PC-3 (cell line): ENCODE results near the gene HCN4. TPM values are rescaled to one million over a fixed set of nuclear protein-coding genes. Genes with fewer than 3 reads are reported as not detected.

ENCODE experiments used
- ATAC-seq: fragments of 200-7000 bp; cut with Tn5 transposase; 2 replicates; pipeline ENCODE4 v1.9.1; 2020; ENCODE audit warnings: mild to moderate bottlenecking, moderate library complexity
- BruUV-seq: library from RNA; stranded (reverse); fragments of 400-500 nt; replicated peaks from 2 replicates; lab custom pipeline; 2021; lab: Mats Ljungman, UMichigan
- CTCF ChIA-PET: fragments of 300-600 bp; sonication (Branson Sonifier 250); formaldehyde crosslinking; loops from one replicate; lab custom pipeline; 2022; ENCODE audit warnings: antibody characterized with exemption; lab: Charles Lee
- POLR2A ChIA-PET: fragments of 300-600 bp; sonication (Branson Sonifier 250); formaldehyde crosslinking; loops from one replicate; lab custom pipeline; 2022; ENCODE audit warnings: antibody characterized with exemption; ENCODE audit not compliant: unreplicated experiment; lab: Charles Lee
- DNase-seq: peaks from one replicate; pipeline ENCODE4 v3.0.0-alpha.2; 2015
- H2AFZ ChIP-seq: fragments of 300-600 bp; sonication (generic); 2 replicates; pipeline ENCODE4 v1.6.0; 2016; ENCODE audit warnings: antibody characterized with exemption, low read length
- H3F3A ChIP-seq: fragments of 300-600 bp; sonication (generic); one replicate; pipeline ENCODE4 v1.6.0; 2017; ENCODE audit warnings: antibody characterized with exemption, low read length, control low read depth, mild to moderate bottlenecking; ENCODE audit not compliant: unreplicated experiment
- H3K27ac ChIP-seq: fragments of 300-600 bp; sonication (generic); 2 replicates; pipeline ENCODE4 v1.5.1; 2016; ENCODE audit warnings: mild to moderate bottlenecking, low read length
- H3K27me3 ChIP-seq: fragments of 300-600 bp; sonication (generic); 2 replicates; pipeline ENCODE4 v1.6.1; 2016; ENCODE audit warnings: low read length, mixed read lengths
- H3K36me3 ChIP-seq: fragments of 300-600 bp; sonication (generic); 2 replicates; pipeline ENCODE4 v1.6.1; 2016; ENCODE audit warnings: low read depth, mixed run types, low read length, mixed read lengths
- H3K4me1 ChIP-seq: fragments of 300-600 bp; sonication (generic); 2 replicates; pipeline ENCODE4 v1.5.1; 2016; ENCODE audit warnings: low read length; ENCODE audit not compliant: insufficient read depth
- H3K4me2 ChIP-seq: fragments of 300-600 bp; sonication (generic); 2 replicates; pipeline ENCODE4 v1.6.0; 2016; ENCODE audit warnings: low read length
- H3K4me3 ChIP-seq: fragments of 300-600 bp; sonication (generic); 2 replicates; pipeline ENCODE4 v1.5.1; 2016; ENCODE audit warnings: mild to moderate bottlenecking, low read length, mixed read lengths
- H3K79me2 ChIP-seq: fragments of 300-600 bp; sonication (generic); 2 replicates; pipeline ENCODE4 v1.6.1; 2017; ENCODE audit warnings: low read length, mixed read lengths
- H3K9ac ChIP-seq: fragments of 300-600 bp; sonication (generic); 2 replicates; pipeline ENCODE4 v1.6.0; 2016; ENCODE audit warnings: mild to moderate bottlenecking, low read length
- H3K9me2 ChIP-seq: fragments of 300-600 bp; sonication (generic); replicated peaks from 2 replicates; pipeline ENCODE4 v1.6.1; 2016; ENCODE audit warnings: mixed run types, low read length, mixed read lengths
- H3K9me3 ChIP-seq: fragments of 300-600 bp; sonication (generic); 2 replicates; pipeline ENCODE4 v1.6.1; 2016; ENCODE audit warnings: low read length, mixed read lengths
- H4K20me1 ChIP-seq: fragments of 300-600 bp; sonication (generic); 2 replicates; pipeline ENCODE4 v1.6.1; 2016; ENCODE audit warnings: low read length, mixed read lengths
- CTCF ChIP-seq: fragments of 300-600 bp; sonication (generic); conservative IDR thresholded peaks from 2 replicates; pipeline ENCODE4 v1.5.1; 2017; ENCODE audit warnings: antibody characterized with exemption, low read depth, mild to moderate bottlenecking, low read length
- EZH2 ChIP-seq: fragments of 300-600 bp; sonication (generic); IDR thresholded peaks from one replicate; pipeline ENCODE4 v1.6.1; 2017; ENCODE audit warnings: antibody characterized with exemption, mild to moderate bottlenecking, low read length; ENCODE audit not compliant: unreplicated experiment
- EZH2phosphoT487 ChIP-seq: fragments of 300-600 bp; sonication (generic); IDR thresholded peaks from 2 replicates; pipeline ENCODE4 v1.6.1; 2018; ENCODE audit warnings: mild to moderate bottlenecking, antibody characterized with exemption, low read length, borderline replicate concordance
- intact Hi-C: fragments of 100-400 bp; cut with micrococcal nuclease; formaldehyde crosslinking; loops from 2 replicates; pipeline ENCODE4 v1.9.0; 2023
- total RNA-seq: library from RNA; depleted of rRNA; stranded (reverse); fragments of >200 nt; gene quantifications from 2 replicates; pipeline ENCODE4 v1.2.3, GENCODE V29; 2014

The HCN4 gene
- total RNA-seq, 1 experiment from 2014 or later = not detected

GRCh38 chr15:73291441-73291840 lies 77.3 kb downstream of the HCN4 start:
- CTCF ChIA-PET = no interaction called here
- no peak overlapping the region for H3K4me2 ChIP-seq

GRCh38 chr15:73287019-73287418 lies 81.7 kb downstream of the HCN4 start:
- POLR2A ChIA-PET = no interaction called here
- H3K9me2 ChIP-seq = no peaks in the 10 kb centered on the region
- ATAC-seq = no peak
- no peaks in the 10 kb centered on the region for H3K9me3 ChIP-seq
- H3K36me3 ChIP-seq = no peaks in the 10 kb centered on the region
- no peak overlapping the region for H3K9ac ChIP-seq
- H4K20me1 ChIP-seq = no peaks in the 10 kb centered on the region
- DNase-seq = no peak
- CTCF ChIA-PET = no interaction called here
- H3K79me2 ChIP-seq = no peaks in the 10 kb centered on the region
- H3K4me3 ChIP-seq = no peak overlapping the region
- H3F3A ChIP-seq = no peaks in the 10 kb centered on the region
- H3K4me1 ChIP-seq = no peaks in the 10 kb centered on the region
- no peak overlapping the region for H3K4me2 ChIP-seq
- no peak for TF ChIP-seq CTCF
- TF ChIP-seq EZH2phosphoT487 = no peak
- no peak for TF ChIP-seq EZH2
- H2AFZ ChIP-seq = no peak overlapping the region
- H3K27ac ChIP-seq = no peak overlapping the region
- BruUV-seq = no TSS peak
- intact Hi-C loops = loop anchor here (10.0 kb wide), 2 partner anchors 268 to 348 kb away; partner anchors contain the start of gene NPTN
- no peaks in the 10 kb centered on the region for H3K27me3 ChIP-seq

More at GRCh38 chr15:73291441-73291840, 77.3 kb downstream of the HCN4 start:
- Histone ChIP-seq H3K9ac (no peak overlapping the region), H3K27me3 (peaks cover 9% of the 10 kb centered on the region), H3K27ac (no peak overlapping the region), H3K4me3 (no peak overlapping the region), H3F3A (no peaks in the 10 kb centered on the region), H3K9me3 (no peaks in the 10 kb centered on the region), H3K4me1 (no peaks in the 10 kb centered on the region), H3K79me2 (no peaks in the 10 kb centered on the region), H2AFZ (no peak overlapping the region), H3K9me2 (no peaks in the 10 kb centered on the region), H4K20me1 (no peaks in the 10 kb centered on the region), H3K36me3 (no peaks in the 10 kb centered on the region)
- ATAC-seq (no peak), DNase-seq (no peak)
- TF ChIP-seq EZH2phosphoT487 = no peak
- no peak for TF ChIP-seq EZH2
- TF ChIP-seq CTCF = no peak
- POLR2A ChIA-PET = no interaction called here
- intact Hi-C loops = no loop called here
- BruUV-seq = no TSS peak

- CTCF ChIA-PET = no interaction called here
Observed at GRCh38 chr15:73286311-73286710, 82.4 kb downstream of the HCN4 start.

More at GRCh38 chr15:73286311-73286710, 82.4 kb downstream of the HCN4 start:
- Histone ChIP-seq H3K4me1 (no peaks in the 10 kb centered on the region), H3K4me3 (no peak overlapping the region), H3K4me2 (no peak overlapping the region), H3K27ac (no peak overlapping the region), H3F3A (no peaks in the 10 kb centered on the region), H3K27me3 (no peaks in the 10 kb centered on the region), H3K36me3 (no peaks in the 10 kb centered on the region), H3K9ac (no peak overlapping the region), H4K20me1 (no peaks in the 10 kb centered on the region), H2AFZ (no peak overlapping the region), H3K9me2 (no peaks in the 10 kb centered on the region), H3K9me3 (no peaks in the 10 kb centered on the region), H3K79me2 (no peaks in the 10 kb centered on the region)
- POLR2A ChIA-PET = no interaction called here
- intact Hi-C loops = loop anchor here (10.0 kb wide), 2 partner anchors 268 to 348 kb away; partner anchors contain the start of gene NPTN
- no peak for TF ChIP-seq CTCF
- no peak for TF ChIP-seq EZH2phosphoT487
- no peak for TF ChIP-seq EZH2
- DNase-seq (no peak), ATAC-seq (no peak)
- BruUV-seq = no TSS peak
